ENCODE measurements around the gene TCF7L1.

DNA sequence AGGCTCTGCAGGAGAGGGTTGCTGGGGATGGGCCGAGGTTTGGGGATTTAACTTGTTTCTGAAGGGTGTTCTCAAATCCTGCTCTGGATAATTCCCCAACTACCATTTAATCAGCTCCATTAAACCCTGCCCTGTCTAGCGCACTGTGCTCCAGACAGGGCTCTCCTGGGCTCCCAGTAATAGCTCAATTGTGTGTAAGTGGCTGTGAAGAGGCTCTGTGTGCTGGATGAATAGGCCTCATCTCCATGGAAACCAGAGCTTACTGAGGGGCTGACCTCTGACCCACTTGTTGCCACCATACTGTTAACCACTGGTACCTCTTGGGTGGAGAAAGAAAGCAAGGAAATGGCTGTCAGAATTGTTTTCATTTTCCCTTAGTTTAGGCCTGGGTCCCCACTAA, 101.7 kb downstream of the TCF7L1 start:
- TF ChIP-seq EZH2 (IDR thresholded peaks at IDR 0.05; ENCODE audit: insufficient read depth, poor library complexity, severe bottlenecking) = no peak
- no peak for TF ChIP-seq EZH2phosphoT487 (IDR thresholded peaks at IDR 0.05; ENCODE audit: insufficient read depth, low read depth)

Measured in GM23248 (cell line).